ENCODE measurements around the gene ASXL3.

DNA sequence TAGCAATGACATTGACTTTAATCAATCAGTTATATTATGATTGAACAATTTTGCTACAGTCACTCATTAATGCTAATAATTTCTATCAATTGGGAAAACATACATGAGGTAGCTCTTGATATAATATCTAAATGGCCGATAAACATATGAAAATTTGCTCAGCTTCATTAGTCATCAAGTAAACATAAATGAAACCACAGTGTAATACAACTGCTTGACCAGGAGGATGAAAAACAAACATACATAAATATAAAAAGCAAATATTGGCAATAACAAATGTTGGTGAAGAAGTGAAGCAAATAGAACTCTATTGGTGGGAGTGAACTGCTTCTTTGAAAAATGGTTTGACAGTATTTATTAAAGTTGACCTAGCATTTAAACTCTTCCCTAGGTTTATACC, 130.9 kb downstream of the ASXL3 start:
- TF ChIP-seq CTCF (IDR thresholded peaks at IDR 0.05; ENCODE audit: low read depth, low read length, poor library complexity, severe bottlenecking) (no peak), EZH2phosphoT487 (IDR thresholded peaks at IDR 0.05; ENCODE audit: borderline replicate concordance, low read length) (no peak)

Measured in DOHH2 (cell line).